Left lung (tissue), 10 donors: ENCODE results near the gene CFAP97D2. TPM values are rescaled to one million over a fixed set of nuclear protein-coding genes. Genes with fewer than 3 reads are reported as not detected.

Experiments used
- ATAC-seq: fragments of 200-7000 bp; cut with Tn5 transposase; one replicate; pipeline ENCODE4 v1.9.1; 2020; ENCODE audit warnings: moderate library complexity
- DNase-seq, 4 donors: peaks; one replicate each; pipeline ENCODE4 v3.0.0-alpha.2; 2013 to 2020
- H3K27ac ChIP-seq, 2 donors: fragments of 200-600 bp; sonication (generic) in 1 of 2; one replicate each; pipeline versions ENCODE4 v1.5.0 to v1.8.0; 2020 to 2021
- H3K27me3 ChIP-seq, 2 donors: fragments of 200-600 bp; sonication (generic) in 1 of 2; one replicate each; pipeline versions ENCODE4 v1.5.0 to v1.8.0; 2020 to 2021
- H3K36me3 ChIP-seq, 2 donors: fragments of 200-600 bp; sonication (generic) in 1 of 2; one replicate each; pipeline versions ENCODE4 v1.5.0 to v1.8.0; 2020 to 2021
- H3K4me1 ChIP-seq, 2 donors: fragments of 200-600 bp; one replicate each; pipeline ENCODE4 v1.8.0; 2021
- H3K4me3 ChIP-seq, 2 donors: fragments of 200-600 bp; sonication (generic) in 1 of 2; one replicate each; pipeline versions ENCODE4 v1.5.0 to v1.8.0; 2020 to 2021; ENCODE audit warnings: mild to moderate bottlenecking in 1 of 2
- H3K9me3 ChIP-seq, 2 donors: fragments of 200-600 bp; sonication (generic) in 1 of 2; one replicate each; pipeline versions ENCODE4 v1.5.0 to v1.8.0; 2020 to 2021
- CTCF ChIP-seq, 2 donors: fragments of 200-600 bp; sonication (generic) in 1 of 2; IDR thresholded peaks; one replicate each; pipeline versions ENCODE4 v1.5.0 to v1.8.0; 2021; ENCODE audit warnings: antibody characterized with exemption in 2 of 2
- intact Hi-C, 2 donors: fragments of 100-400 bp; cut with DNase I; formaldehyde crosslinking; loops; one replicate each; pipeline versions ENCODE4 v1.11.2 to v1.14.2; 2022
- polyA plus RNA-seq, 6 donors: library from polyadenylated mRNA; unstranded; fragments of 120-200 nt; gene quantifications; one replicate each; pipeline ENCODE4 v1.2.1, GENCODE V29; 2013; ENCODE audit not compliant: insufficient read length in 6 of 6
- total RNA-seq, 2 donors: library from RNA; stranded (reverse); fragmentation: NEBNext Ultra II Directional; extraction: Animal tissue kit (Norgen Biotek cat#: 25700); gene quantifications; one replicate each; pipeline ENCODE4 v1.2.1, GENCODE V29; 2021
- donor health status: DM: no; HTN: yes; CAD: no.
- donor health status: DM: no; HTN: no; CAD: no.

The CFAP97D2 gene
- total and polyA plus RNA-seq, 8 donors: 0.23 to 2.1 (median 1.0) TPM; not detected in 1

DNA sequence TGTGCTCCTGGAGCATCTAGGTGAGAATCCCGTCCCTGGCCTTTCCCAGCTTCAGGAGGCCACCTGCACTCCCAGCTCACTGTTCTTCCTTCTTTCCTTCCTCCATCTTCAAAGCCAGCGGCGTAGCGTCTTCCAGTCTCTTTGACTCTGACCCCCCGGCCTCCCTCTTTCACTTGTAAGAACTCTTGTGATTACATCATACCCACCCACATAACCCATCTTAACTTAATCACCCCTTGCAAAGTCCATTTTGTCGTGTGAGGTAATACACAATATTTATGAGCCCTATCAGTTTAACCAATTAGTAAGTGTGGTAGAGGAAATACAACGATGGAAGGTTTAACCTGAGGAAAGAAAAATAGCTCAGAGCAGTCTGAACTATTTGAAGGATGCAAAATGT, 51.1 kb downstream of the CFAP97D2 start:
- intact Hi-C loops: no loop called here
- DNase-seq: no peak
- Histone ChIP-seq H3K4me3 (no peak overlapping the region), H3K4me1 (peaks cover 0 to 16% of the 10 kb centered on the region in 2 donors), H3K27ac (no peak overlapping the region), H3K27me3 (peaks cover 3 to 35% of the 10 kb centered on the region in 2 donors), H3K9me3 (no peaks in the 10 kb centered on the region), H3K36me3 (no peaks in the 10 kb centered on the region)
- no peak for TF ChIP-seq CTCF (IDR thresholded peaks at IDR 0.05)
- ATAC-seq: no peak

GRCh38 chr13:114230575-114230974, 51.5 kb downstream of the CFAP97D2 start:
- no peak for TF ChIP-seq CTCF (IDR thresholded peaks at IDR 0.05)
- intact Hi-C loops: no loop called here
- H3K9me3 ChIP-seq: no peaks in the 10 kb centered on the region
- no peak overlapping the region for H3K27ac ChIP-seq
- H3K36me3 ChIP-seq: no peaks in the 10 kb centered on the region
- H3K4me3 ChIP-seq: no peak overlapping the region
- peaks cover 3 to 35% of the 10 kb centered on the region in 2 donors for H3K27me3 ChIP-seq
- peaks cover 2 to 19% of the 10 kb centered on the region in 2 donors for H3K4me1 ChIP-seq
- no peak for ATAC-seq
- DNase-seq: no peak

- H3K27me3 ChIP-seq: peaks cover 3 to 35% of the 10 kb centered on the region in 2 donors
- H3K4me3 ChIP-seq: no peak overlapping the region
- DNase-seq (no peak), ATAC-seq (no peak)
- intact Hi-C loops: no loop called here
- TF ChIP-seq CTCF (IDR thresholded peaks at IDR 0.05): no peak
- H3K36me3 ChIP-seq: peaks cover 0 to 2% of the 10 kb centered on the region in 2 donors
- H3K4me1 ChIP-seq: peaks cover 5 to 27% of the 10 kb centered on the region in 2 donors
- H3K9me3 ChIP-seq: no peaks in the 10 kb centered on the region
- H3K27ac ChIP-seq: no peak overlapping the region
Observed at GRCh38 chr13:114231886-114232285, 52.8 kb downstream of the CFAP97D2 start.

DNA sequence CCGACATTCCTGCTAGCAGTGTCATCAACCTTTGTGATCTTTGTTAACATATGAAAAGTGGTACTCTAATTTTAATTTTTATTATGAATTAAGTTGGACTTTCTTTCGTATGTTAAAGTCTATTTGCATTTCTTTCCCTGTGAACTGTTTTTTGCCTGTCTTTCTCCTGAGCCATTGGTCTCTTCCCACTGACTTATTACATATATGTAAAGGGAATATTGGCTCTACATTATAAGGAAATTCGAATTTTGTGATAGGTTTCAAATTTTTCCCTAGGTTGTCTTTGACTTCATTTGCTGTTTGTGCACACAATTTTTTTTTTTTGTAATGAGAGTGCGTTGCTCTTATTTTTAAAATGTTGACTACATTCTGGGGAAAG, 55.2 kb downstream of the CFAP97D2 start:
- H3K4me3 ChIP-seq: peak overlapping the region; percentile 93 to 97
- peaks cover 0 to 26% of the 10 kb centered on the region in 2 donors for H3K36me3 ChIP-seq
- ATAC-seq: no peak
- H3K9me3 ChIP-seq: no peaks in the 10 kb centered on the region
- no peak for DNase-seq
- no peak for TF ChIP-seq CTCF (IDR thresholded peaks at IDR 0.05)
- peaks cover 5 to 26% of the 10 kb centered on the region in 2 donors for H3K4me1 ChIP-seq
- H3K27me3 ChIP-seq: peaks cover 0 to 17% of the 10 kb centered on the region in 2 donors
- intact Hi-C loops: no loop called here
- peak overlapping the region; percentile 84 to 87 for H3K27ac ChIP-seq

DNA sequence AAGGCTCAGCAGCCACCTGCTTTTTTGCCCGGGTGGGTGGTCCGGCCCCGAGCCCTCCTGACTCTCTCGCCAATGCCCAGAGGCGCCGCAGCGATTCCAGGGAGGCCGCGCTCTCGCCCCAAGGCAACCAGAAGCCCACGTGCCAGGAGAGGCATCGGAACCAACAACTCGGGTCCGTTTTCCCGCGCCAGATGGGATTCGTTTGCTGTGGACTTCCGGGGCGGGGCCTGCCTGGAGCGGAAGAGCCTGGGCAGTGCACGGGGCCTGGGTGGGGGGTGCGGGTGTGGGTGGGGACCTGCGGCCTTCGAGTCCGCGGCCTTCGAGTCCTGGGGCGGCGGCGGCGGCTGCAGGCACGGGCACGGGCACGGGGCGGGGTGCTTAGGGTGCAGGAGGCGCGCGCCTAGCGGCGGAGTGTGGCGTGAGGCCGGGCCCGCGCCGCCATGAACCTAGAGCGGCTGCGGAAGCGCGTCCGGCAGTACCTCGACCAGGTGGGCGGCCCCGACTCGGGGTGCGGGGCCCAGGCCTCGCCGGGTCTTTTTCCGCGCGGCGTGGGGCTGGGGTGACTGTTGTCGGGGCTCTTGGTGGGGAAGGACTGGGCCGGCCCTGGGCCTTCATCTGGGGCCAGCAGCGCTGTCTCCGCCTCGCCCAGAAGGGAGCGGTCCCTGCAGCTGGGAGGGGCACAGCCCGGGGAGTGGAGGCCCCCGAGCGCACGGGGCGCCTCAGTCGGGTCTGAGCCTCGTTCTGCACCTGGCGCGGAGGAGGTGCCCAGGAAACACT, 55.8 kb downstream of the CFAP97D2 start, which contains the start of gene CDC16:
CDC16 (plus strand) TSS at position 253 of the 777 bp plus-strand sequence; CDS start at position 441, 188 bp downstream.
- Histone ChIP-seq H3K4me1 (peaks cover 5 to 23% of the 10 kb centered on the region in 2 donors), H3K36me3 (peaks cover 1 to 32% of the 10 kb centered on the region in 2 donors), H3K4me3 (peak within 1 kb of the TSS; percentile 93 to 97), H3K27me3 (peaks cover 0 to 11% of the 10 kb centered on the region in 2 donors), H3K27ac (peak within 1 kb of the TSS; percentile 84 to 87), H3K9me3 (no peaks in the 10 kb centered on the region)
- intact Hi-C loops: no loop called here
- peak in 1 of 2 donors; percentile 34 for TF ChIP-seq CTCF (IDR thresholded peaks at IDR 0.05)
- peak; percentile 98 for ATAC-seq
- DNase-seq: peak; percentile 74 to 94 (median 90)
